HG02610 (cell line): ENCODE measurements around the gene ZNF146.
"Not testable (repeated sequence)": the region's sequence is repeated elsewhere in the genome, so short reads cannot be mapped to it uniquely, and the experiment has no call there.

Source experiments
- ATAC-seq: cut with Tn5 transposase; IDR thresholded peaks from one replicate; pipeline ENCODE4 v1.9.1; 2021; ENCODE audit warnings: mild to moderate bottlenecking, moderate library complexity; ENCODE audit not compliant: unreplicated experiment

ZNF146 gene

DNA sequence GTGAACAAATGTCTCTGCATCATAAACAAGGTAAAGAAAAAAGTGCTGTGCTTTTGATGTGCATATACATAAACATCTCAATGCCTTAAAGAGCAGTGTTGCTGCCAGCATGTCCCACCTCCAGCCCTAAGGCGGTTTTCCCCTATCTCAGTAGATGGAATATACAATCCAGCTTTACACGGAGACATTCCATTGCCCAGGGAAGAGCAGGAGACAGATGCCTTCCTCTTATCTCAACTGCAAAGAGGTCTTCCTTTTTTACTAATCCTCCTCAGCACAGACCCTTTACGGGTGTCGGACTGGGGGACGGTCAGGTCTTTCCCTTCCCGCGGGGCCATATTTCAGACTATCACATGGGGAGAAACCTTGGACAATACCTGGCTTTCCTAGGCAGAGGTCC is 18.7 kb downstream of the ZNF146 start:
- not testable (repeated sequence) for ATAC-seq

DNA sequence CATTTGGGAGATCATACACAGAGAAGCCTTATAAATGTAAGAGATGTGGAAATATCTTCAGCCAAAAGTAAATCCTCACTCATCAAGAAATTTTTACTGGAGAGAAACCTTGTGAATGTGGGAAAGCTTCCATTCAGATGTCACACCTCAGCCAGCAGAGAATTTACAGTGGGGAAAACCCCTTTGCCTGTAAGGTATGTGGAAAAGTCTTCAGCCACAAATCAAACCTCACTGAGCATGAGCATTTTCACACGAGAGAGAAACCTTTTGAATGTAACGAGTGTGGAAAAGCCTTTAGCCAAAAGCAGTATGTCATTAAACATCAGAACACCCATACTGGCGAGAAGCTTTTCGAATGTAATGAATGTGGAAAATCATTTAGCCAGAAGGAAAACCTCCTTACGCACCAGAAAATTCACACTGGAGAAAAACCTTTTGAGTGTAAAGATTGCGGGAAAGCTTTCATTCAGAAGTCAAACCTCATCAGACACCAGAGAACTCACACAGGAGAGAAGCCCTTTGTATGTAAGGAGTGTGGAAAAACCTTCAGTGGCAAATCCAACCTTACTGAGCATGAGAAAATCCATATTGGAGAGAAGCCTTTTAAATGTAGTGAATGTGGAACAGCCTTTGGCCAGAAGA is 21.5 kb downstream of the ZNF146 start:
- no peak for ATAC-seq

DNA sequence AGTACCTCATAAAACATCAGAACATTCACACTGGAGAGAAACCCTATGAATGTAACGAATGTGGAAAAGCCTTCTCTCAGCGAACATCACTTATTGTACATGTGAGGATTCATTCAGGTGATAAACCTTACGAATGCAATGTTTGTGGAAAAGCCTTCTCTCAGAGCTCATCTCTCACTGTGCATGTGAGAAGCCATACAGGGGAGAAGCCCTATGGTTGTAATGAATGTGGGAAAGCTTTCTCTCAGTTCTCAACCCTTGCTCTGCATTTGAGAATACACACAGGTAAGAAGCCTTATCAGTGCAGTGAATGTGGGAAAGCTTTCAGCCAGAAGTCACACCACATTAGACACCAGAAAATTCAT is 22.0 kb downstream of the ZNF146 start:
- ATAC-seq = no peak

DNA sequence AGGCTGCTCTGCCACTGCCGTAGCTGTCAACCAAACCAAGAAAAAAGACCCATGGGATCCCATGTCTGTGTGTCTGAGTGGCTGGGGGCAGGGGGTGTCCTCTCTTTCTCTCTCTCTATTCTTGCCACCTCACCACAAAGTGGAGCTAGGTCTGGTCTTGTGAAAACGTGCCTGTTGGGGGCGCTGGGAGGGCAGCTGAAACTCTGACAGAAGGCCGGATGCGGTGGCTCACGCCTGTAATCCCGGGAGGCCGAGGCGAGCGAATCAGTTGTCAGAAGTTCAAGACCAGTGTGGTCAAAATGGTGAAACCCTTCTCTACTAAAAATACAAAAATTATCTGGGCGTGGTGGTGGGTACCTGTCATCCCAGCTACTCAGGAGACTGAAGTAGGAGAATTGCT is 29.2 kb downstream of the ZNF146 start:
- no peak for ATAC-seq

DNA sequence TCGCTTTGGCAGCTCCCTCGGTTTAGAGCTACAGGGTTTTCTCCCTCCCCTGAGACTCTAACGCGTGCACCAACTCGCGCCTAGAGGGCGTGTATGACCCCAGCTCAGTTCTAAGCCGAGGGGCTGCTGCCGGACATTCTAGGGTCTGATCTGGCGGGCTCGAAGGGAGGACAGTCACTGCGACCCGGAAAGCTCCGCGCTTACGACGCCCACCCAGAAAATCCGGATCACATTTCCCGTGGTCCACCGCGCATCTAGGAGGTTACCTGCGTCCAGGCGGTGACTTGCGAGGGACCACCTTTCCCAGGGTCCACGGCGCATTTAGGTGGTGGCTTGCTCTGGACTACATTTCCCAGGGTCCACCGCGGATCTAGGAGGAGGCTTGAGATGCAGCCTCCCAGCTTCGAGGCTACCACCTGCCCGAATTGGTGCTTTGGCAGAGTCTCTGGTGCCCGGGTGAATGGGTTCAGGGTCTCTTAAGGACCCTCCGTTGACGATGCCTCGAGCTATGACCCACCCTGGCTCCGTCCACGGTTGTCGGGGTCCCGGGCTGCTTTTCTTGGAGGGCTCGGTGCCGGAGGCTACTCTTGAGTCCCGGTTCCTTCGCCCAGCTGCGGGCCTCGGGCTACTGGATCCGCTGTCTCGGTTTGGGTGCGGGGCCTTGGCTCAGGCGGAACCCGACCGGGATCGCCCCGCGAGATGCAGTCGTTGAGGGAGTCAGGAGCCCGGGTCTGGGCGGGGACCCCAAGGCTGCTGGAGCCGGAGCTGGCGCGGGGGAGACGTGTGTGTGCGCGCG is 30.5 kb downstream of the ZNF146 start:
- ATAC-seq = no peak

DNA sequence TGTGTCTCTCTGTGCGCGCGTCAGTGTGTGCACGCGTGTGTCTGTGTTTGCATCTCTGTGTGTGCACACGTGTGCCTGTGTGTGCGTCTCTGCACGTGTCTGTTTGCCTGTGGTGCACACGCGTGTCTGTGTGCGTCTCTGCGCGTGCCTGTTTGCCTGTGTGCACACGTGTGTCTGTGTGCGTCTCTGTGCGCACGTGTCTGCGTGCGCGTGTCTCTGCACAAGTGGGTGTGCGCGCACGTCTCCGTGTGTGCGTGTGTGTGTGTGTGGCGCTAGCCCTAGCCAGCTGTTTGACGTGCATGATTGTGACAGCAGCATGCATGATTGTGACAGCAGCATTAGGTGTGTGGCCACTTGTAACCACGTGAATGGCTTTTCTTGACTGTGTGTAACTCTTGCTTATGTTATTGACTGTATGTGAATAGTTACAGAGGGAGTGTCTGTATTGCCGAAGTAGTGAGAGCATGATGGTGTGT is 31.1 kb downstream of the ZNF146 start:
- ATAC-seq = no peak

DNA sequence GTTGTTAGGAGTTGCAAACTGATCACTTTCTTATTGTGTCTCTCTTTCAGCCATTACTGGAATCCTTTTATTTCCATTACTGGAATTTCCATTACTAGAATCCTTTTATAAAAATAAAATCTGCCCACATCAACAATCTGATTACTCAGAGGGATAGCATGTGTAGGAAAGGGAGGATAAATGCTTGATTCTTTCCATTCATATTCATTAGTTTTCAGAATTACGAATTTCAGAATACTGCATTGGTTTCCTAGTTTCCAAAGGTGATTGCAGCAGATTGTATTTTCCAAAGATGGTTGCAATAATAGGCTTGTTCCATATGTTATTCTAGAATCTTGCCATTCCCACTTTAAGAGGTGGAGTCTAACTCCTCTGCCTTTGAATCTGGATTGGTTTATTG is 37.1 kb downstream of the ZNF146 start:
- no peak for ATAC-seq

DNA sequence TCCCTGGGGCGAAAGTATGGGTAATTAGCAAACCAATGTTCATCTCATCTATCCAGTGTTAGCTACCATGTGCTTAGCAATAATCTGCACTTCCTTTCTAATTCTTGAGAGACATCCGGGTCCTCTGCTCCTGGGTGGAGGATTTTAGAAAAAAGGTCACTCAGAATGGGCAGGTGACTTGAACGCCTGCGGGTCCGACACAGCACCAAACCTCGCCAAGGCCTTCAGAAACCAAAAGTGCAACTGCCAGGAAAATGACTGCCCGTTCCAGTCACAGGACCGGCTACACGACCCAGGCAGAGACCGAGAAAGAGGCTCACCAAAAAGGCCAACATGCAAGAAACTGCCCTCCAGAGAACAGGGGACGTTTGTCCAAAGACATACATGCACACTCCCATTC is 39.9 kb downstream of the ZNF146 start:
- no peak for ATAC-seq

DNA sequence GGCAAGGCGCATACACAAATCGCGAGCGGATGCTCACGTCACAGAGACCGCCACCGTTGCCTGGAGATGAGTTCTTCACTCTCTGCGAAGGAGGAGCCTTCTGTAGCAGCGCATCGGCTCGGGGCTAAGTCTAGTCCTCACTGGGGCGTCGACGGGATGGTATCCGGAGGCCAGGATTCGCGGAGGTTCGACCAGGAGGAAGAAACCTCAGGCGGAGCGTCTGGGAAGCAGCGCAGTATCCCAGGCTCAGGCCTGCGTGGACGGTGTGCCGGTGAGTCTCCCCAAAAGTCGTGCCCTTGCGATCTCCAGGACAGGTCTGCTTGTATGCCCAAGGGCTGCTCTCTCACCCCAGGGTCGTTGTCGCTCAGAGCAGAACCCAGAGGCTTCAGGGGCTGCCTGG is 40.4 kb downstream of the ZNF146 start:
- no peak for ATAC-seq

DNA sequence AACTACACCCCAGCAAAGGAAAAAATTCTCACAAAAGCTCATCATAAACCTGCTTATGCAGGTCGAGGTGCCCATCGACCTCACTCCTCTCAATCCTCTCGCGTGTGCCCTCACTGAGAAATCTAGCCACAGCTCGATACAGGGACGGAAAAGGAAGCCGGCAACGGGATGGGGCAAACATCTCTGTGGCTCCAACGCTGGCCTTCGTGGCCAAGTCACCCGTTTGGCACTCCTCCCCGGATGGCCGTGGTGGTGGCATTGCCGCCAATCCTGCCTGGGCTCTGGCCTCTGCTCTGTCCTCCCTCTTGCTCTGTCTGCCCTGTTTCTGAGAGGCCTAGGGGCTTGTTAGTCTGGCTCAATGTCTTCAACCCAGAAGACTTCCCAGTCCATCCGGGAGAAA is 41.2 kb downstream of the ZNF146 start:
- ATAC-seq = no peak

DNA sequence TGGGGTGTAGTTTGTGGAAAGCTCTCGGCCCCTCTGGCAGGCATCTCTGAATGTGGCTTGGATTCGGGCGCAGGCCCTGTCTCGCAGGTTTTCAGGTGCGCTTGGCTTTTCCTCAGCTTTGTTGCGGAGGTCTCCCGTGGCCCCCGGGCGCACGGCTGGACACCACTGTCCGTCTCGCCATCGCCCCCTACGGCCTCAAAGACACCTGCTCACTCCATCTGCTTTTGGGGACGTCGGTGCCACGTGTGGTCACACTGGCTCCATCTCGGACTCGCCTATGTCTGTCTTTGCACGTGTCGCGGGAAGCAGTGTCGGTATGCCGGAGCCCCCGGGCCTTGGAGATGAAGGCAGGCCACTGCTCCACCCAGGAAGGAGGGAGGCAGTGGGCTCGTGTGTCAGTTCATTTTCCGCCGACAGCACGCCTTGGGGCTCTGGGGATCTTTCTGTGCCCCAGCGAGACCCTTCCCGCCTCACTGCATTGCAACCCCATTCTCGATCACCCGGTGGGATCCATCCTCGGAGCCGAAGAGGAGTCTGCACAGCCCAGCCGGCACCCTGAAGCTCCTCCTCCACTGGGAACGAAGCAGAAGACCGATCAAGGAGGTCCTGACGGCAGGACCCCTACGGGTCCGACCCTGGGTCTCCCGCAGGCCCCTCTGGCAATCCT is 42.1 kb downstream of the ZNF146 start:
- ATAC-seq = no peak

DNA sequence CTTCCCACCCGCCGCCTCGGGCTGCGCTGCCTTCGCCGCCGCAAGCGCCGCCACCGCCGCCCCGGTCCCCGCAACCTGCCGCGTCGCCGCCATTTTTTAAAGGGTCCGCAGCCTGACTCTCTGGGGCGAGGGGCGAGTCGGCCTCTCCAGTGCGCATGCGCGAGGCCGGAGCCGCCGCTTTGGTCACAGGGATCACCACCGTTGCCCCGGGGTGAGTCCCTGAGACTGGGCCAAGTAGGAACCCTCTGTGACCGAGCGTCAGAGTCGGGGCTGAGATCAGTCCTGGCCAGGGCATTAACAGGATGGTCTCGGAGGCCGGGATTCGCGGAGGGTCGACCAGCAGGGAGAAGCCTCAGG is 42.6 kb downstream of the ZNF146 start:
- no peak for ATAC-seq

DNA sequence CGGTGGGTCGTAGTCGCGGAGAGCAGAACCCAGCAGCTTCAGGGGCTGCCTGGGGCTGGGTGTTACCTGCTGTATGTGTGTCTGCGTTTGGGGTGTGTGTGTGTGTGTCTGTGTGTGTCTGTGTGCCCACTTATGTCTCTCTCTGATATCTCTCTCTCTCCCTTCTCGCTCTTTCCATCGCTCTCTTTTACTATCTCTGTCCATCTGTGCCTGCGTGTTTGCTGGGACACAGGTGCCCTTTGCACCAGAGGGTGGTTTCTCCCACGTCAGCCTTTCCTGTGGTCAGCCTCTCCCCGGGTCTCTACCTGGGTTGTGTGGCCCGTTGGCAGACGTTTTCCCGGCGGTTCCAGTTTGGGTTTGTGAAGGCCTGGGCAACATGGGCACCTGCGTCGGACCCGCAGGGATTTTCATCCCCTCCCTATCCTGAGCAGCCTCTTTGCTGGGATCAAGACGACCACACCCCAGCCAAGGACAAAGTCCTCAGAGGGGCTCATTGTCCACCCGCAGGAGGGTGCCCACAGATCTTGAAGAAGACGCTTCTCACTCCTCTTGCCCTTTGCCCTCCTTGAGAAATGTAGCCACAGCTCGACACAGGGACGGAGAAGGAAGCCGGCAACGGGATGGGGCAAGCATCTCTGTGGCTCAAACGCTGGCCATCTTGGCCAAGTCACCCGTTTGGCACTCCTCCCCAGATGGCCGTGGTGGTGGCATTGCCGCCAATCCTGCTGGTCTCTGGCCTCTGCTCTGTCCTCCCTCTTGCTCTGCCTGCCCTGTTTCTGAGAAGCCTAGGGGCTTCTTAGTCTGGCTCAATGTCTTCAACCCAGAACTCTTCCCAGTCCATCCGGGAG is 43.3 kb downstream of the ZNF146 start:
- ATAC-seq = no peak

DNA sequence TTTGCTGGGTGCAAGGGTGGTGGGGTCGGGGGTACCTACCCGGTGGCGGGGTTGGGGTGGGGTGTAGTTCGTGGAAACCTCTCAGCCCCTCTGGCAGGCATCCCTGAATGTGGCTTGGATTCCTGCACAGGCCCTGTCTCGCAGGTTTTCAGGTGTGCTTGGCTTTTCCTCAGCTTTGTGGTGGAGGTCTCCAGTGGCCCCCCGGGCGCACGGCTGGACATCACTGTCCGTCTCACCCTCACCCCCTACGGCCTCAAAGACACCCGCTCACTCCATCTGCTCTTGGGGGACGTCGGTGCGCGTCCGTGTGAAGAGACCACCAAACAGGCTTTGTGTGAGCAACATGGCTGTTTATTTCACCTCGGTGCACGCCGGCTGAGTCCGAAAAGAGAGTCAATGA is 44.3 kb downstream of the ZNF146 start:
- no peak for ATAC-seq

DNA sequence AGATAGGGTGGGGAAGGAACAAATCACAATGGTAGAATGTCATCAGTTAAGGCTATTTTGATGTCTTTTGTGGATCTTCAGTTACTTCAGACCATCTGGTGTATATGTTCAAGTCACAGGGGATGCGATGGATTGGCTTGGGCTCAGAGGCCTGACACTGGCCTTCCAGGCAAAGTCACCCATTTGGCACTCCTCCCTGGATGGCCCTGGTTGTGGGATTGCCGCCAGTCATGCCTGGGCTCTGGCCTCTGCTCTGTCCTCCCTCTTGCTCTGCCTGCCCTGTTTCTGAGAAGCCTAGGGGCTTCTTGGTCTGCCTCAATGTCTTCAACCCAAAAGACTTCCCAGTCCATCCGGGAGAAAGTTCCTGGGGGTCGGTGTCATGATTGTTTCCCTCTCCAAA is 50.2 kb downstream of the ZNF146 start:
- no peak for ATAC-seq

DNA sequence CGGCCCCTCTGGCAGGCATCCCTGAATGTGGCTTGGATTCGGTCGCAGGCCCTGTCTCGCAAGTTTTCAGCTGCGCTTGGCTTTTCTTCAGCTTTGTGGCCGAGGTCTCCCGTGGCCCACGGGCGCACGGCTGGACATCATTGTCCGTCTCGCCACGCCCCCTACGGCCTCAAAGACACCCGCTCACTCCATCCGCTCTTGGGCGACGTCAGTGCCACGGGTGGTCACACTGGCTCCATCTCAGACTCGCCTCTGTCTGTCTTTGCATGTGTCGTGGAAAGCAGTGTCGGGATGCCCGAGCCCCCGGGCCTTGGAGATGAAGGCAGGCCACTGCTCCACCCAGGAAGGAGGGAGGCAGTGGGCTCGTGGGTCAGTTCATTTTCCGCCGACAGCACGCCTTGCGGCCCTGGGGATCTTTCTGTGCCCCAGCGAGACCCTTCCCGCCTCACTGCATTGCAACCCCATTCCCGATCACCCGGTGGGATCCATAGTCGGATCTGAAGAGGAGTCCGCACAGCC is 51.0 kb downstream of the ZNF146 start:
- no peak for ATAC-seq

DNA sequence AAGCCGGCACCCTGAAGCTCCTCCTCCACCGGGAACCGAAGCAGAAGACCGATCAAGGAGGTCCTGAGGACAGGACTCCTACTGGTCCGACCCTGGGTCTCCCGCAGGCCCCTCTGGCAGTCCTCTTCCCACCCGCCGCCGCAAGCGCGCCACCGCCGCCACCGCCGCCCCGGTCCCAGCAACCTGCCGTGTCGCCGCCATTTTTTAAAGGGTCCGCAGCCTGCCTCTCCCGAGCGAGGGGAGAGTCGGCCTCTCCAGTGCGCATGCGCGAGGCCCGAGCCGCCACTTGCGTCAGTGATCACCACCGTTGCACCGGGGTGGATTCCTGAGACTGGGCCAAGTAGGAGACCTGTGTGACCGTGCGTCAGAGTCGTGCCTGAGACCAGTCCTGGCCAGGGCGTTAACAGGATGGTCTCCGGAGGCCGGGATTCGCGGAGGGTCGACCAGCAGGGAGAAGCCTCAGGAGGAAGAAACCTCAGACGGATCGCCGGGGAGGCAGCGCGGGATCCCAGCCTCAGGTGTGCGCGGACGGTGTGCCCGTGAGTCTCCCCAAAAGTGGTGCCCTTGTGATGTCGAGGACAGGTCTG is 51.6 kb downstream of the ZNF146 start:
- ATAC-seq = no peak

DNA sequence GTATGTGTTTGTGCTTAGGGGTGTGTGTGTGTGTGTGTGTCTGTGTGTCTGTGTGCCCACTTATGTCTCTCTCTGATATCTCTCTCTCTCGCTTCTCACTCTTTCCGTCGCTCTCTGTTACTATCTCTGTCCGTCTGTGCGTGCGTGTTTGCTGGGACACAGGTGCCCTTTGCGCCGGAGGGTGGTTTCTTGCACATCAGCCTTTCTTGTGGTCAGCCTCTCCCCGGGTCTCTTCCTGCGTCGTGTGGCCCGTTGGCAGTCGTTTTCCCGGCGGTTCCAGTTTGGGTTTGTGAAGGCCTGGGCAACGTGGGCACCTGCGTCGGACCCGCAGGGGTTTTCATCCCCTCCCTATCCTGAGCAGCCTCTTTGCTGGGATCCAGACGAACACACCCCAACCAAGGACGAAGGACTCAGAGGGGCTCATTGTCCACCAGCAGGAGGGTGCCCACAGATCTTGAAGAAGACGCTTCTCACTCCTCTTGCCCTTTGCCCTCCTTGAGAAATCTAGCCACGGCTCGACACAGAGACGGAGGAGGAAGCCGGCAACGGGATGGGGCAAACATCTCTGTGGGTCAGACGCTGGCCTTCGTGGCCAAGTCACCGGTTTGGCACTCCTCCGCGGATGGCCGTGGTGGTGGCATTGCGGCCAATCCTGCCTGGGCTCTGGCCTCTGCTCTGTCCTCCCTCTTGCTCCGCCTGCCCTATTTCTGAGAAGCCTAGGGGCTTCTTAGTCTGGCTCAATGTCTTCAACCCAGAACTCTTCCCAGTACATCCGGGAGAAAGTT is 52.3 kb downstream of the ZNF146 start:
- ATAC-seq = no peak

DNA sequence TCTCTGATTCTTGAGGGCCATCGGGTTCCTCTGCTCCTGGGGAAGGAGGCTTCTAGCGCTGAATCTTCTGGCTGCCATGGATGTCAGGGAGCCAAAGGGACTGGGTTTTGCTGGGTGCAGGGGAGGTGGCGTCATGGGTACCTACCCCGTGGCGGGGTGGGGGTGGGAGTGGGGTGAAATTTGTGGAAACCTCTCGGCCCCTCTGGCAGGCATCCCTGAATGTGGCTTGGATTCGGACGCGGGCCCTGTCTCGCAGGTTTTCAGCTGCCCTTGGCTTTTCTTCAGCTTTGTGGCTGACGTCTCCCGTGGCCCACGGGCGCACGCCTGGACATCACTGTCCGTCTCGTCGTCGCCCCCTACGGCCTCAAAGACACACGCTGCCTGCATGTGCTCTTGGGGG is 53.2 kb downstream of the ZNF146 start:
- not testable (repeated sequence) for ATAC-seq

DNA sequence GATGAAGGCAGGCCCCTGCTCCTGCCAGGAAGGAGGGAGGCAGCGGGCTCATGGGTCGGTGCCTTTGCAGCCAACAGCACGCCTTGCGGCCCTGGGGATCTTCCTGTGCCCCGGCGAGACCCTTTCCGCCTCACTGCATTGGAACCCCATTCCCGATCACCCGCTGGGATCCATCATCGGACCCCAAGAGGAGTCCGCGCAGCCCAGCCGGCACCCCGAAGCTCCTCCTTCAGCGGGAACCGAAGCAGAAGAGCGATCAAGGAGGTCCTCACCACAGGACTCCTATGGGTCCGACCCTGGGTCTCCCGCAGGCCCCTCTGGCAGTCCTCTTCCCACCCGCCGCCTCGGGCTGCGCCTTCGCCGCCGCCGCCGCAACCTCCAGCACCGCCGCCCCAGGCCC is 53.7 kb downstream of the ZNF146 start:
- ATAC-seq = not testable (repeated sequence)
